Stimulated activated CD8-positive, alpha-beta memory T cell treated with anti-CD3 and anti-CD28 coated beads, Interleukin-7, amount 100 ng/mL, for 1 hour (primary cell): ENCODE data around the gene LGR4.
A peak's percentile ranks its signal among the peaks of the same experiment; 100 is the strongest.
"Not testable (repeated sequence)": the region's sequence is repeated elsewhere in the genome, so short reads cannot be mapped to it uniquely, and the experiment has no call there.

ENCODE experiments used
- DNase-seq, 2 donors: peaks; one replicate each; pipeline ENCODE4 v3.0.0-alpha.2; 2020; ENCODE audit warnings: low read depth in 2 of 2

The LGR4 gene, protein sequence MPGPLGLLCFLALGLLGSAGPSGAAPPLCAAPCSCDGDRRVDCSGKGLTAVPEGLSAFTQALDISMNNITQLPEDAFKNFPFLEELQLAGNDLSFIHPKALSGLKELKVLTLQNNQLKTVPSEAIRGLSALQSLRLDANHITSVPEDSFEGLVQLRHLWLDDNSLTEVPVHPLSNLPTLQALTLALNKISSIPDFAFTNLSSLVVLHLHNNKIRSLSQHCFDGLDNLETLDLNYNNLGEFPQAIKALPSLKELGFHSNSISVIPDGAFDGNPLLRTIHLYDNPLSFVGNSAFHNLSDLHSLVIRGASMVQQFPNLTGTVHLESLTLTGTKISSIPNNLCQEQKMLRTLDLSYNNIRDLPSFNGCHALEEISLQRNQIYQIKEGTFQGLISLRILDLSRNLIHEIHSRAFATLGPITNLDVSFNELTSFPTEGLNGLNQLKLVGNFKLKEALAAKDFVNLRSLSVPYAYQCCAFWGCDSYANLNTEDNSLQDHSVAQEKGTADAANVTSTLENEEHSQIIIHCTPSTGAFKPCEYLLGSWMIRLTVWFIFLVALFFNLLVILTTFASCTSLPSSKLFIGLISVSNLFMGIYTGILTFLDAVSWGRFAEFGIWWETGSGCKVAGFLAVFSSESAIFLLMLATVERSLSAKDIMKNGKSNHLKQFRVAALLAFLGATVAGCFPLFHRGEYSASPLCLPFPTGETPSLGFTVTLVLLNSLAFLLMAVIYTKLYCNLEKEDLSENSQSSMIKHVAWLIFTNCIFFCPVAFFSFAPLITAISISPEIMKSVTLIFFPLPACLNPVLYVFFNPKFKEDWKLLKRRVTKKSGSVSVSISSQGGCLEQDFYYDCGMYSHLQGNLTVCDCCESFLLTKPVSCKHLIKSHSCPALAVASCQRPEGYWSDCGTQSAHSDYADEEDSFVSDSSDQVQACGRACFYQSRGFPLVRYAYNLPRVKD

DNA sequence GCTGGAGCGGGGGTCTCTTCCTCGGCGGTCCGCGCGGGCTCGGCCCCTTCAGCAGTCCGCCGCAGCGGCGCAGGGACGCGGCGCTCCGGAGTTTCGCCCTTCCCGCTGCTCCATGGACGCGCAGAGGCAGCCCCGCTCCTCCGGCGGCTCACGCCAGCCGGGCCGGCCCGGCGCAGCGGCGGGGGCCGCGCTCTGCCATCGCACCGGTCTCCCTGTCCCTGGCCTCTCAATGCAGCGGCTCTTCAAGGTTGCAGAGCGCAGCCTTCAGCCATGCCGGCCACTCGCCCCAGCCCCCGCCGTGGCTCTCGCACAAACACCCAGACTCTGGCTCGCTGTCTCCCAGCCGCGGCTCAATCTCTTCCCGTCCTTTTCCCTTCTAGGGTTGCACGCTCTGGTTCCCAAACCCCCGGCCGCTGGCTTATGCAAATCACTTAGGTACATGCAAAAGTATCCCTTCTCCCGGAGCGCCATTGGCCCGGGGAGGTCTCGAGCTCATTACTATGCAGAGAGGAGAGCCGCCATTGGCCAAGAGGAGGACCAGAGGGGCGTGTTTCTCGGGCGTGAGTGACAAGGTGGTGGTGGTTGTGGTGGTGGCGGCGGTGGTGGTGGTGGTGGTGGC, at the start of gene LGR4:
Gene LGR4 (minus strand): TSS at position 393 of the 619 bp plus-strand sequence. CDS start 488 bp downstream, outside the sequence.
- peak; percentile 27 to 28 for DNase-seq

GRCh38 chr11:27520226-27520625, 47.6 kb upstream of the LGR4 start:
- DNase-seq = no peak

- no peak for DNase-seq
Observed at GRCh38 chr11:27518518-27518917, 45.9 kb upstream of the LGR4 start.

DNA sequence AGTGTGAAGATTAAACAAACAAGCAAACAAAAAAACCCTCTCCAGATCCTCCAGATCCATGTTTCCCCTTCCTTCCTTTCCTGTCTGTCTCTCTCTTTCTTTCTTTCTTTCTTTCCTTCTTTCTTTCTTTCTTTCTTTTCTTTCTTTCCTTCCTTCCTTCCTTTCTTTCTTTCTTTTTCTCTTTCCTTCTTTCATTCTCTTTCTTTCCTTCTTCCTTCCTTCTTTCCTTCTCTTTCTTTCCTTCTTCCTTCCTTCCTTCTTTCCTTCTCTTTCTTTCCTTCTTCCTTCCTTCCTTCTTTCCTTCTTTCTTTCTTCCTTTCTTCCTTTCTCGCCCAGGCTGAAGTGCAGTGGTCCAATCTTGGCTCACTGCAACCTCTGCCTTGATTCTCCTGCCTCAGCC, 44.9 kb upstream of the LGR4 start:
- DNase-seq = not testable (repeated sequence)

DNA sequence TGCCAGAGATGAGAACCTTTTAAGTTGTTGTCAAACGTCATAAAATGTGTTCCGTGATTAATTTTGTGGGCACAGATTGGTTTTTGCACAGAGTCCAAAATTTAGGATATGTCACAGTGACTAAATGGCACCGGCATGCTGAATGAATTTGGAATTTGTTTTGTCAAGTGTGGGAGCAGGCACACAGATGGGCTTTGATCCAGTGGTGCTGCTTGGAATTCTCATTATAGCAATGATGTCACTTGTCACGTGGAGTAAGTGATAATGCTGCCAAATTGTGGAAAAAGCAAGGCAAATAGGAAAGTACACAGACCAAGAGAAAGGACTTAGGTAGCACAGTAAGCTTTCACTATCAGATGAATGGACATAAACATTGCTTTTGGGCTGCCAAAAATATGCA, 42.0 kb upstream of the LGR4 start:
- no peak for DNase-seq

- DNase-seq = no peak
Observed at GRCh38 chr11:27514076-27514475, 41.5 kb upstream of the LGR4 start.

DNA sequence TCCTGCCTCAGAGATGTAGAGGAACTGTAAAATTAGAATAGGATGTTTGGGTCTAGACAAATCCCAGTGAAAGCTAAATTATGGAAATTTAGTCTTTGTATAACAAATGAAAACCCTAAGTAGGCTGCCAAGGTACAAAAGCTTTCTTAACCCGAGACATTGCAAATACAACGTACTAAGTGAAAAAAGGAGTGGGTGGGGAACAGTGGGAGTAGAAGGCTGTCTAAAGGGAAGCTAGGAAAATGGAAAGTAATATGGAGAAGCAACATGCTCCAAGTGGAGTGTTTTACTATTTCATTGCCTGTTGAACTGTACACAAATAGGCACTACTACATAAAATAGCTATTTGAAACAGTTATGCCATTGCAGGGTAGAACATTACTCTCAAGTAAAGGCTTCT, 40.8 kb upstream of the LGR4 start:
- DNase-seq = no peak

DNA sequence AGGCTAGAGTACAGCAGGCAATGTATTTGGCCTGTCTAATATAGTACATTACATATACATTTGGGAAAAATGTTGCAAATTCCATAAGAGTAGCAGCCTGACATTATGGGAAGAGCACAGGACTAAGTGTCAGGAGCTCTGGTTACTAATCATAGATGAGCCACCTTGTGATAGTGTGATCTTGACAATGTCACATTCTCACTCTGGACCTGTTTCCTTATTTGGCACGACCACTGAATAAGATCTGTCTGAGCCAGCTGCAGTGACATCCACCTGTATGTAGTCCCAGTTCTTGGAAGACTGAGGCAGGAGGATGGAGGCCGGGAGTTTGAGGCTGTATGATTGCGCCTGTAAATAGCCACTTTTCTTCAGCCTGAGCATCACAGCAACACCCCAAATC, 39.6 kb upstream of the LGR4 start:
- DNase-seq = no peak

DNA sequence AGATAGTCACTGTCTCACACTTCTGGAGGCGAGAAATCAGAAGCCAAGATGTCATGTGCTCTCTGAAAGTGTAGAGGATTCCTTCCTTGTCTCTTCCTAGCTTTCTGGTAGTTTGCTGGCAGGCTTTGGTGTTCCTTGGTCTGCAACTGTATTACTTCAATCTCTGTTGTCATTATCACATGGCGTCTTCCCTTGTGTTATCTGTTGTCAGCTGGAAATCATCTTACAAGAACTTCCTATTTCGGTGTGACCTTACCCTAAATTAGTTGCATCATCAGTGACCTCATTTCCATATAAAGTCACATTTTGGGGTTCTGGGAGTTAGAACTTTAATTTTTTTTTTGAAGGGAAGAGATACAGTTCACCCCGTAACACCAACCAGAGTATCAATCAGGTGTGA, 37.3 kb upstream of the LGR4 start:
- no peak for DNase-seq

GRCh38 chr11:27507557-27508322, 35.1 kb upstream of the LGR4 start:
- DNase-seq = no peak

GRCh38 chr11:27506200-27507182, 33.9 kb upstream of the LGR4 start, which contains the start of gene LIN7C:
Gene LIN7C (minus strand): TSS chr11:27506769. CDS start chr11:27506752, 17 bp downstream.
- DNase-seq = peak; percentile 87 to 88

- no peak for DNase-seq
Observed at GRCh38 chr11:27505781-27506180, 33.2 kb upstream of the LGR4 start.

- no peak for DNase-seq
Observed at GRCh38 chr11:27504205-27504604, 31.6 kb upstream of the LGR4 start.

GRCh38 chr11:27501100-27501499, 28.5 kb upstream of the LGR4 start:
- DNase-seq = no peak

GRCh38 chr11:27497911-27498310, 25.3 kb upstream of the LGR4 start:
- DNase-seq = no peak

GRCh38 chr11:27497284-27497866, 24.8 kb upstream of the LGR4 start:
- DNase-seq = no peak

DNA sequence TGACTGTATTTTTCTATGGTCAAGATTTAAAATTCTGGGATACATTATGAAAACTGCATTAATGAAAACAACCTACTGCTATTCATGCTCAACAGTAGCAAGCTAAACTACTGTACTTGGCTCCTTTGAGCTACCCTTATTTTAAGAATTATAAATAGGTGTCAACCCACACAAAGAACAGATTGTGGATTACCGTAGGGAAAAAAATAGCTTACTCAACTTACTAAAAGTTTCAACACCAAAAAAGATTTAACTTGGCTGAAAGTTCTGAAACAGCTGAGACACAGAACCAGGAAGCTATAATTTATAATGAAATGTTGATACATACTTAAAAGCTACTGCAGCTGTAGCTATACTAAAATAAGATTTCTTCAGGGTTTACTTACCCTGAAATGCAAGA, 23.9 kb upstream of the LGR4 start:
- DNase-seq = no peak

GRCh38 chr11:27495710-27496300, 23.2 kb upstream of the LGR4 start:
- DNase-seq = no peak

GRCh38 chr11:27489092-27489491, 16.5 kb upstream of the LGR4 start:
- no peak for DNase-seq
